IMR-90 (cell line): ENCODE data around the gene FHDC1. TPM values are rescaled to one million over a fixed set of nuclear protein-coding genes. Genes with fewer than 3 reads are reported as not detected.

ENCODE experiments used
- ATAC-seq: fragments of 200-7000 bp; cut with Tn5 transposase; 2 replicates; pipeline ENCODE4 v1.9.1; 2020; ENCODE audit warnings: low read depth, mild to moderate bottlenecking, moderate library complexity
- BruUV-seq: library from RNA; stranded (reverse); fragments of 400-500 nt; replicated peaks from 2 replicates; lab custom pipeline; 2021; lab: Mats Ljungman, UMichigan
- CTCF ChIA-PET: fragments of 300-600 bp; formaldehyde crosslinking; extraction: SDS; loops from one replicate; lab custom pipeline; 2021; ENCODE audit warnings: antibody characterized with exemption; lab: Yijun Ruan, JAX
- POLR2A ChIA-PET: fragments of 300-600 bp; sonication (Branson Sonifier 250); formaldehyde crosslinking; loops from one replicate; lab custom pipeline; 2022; ENCODE audit warnings: antibody characterized with exemption; ENCODE audit not compliant: unreplicated experiment; lab: Charles Lee
- DNase-seq: peaks from one replicate; pipeline ENCODE4 v3.0.0; 2013
- H2AFZ ChIP-seq: replicated peaks from 2 replicates; pipeline ENCODE3; 2013; ENCODE audit warnings: low read length, mild to moderate bottlenecking; ENCODE audit not compliant: poor library complexity
- H2AK5ac ChIP-seq: 2 replicates; pipeline ENCODE4 v1.6.1; 2013; ENCODE audit warnings: low read depth, low read length, inconsistent platforms
- H2AK9ac ChIP-seq: replicated peaks from 2 replicates; pipeline ENCODE3; 2013; ENCODE audit warnings: mild to moderate bottlenecking, low read depth, low read length, moderate library complexity; ENCODE audit not compliant: poor library complexity
- H2BK120ac ChIP-seq: 2 replicates; pipeline ENCODE4 v1.6.1; 2013; ENCODE audit warnings: low read depth, low read length, inconsistent platforms
- H2BK15ac ChIP-seq: 3 replicates; pipeline ENCODE4 v1.6.1; 2013; ENCODE audit warnings: low read depth, low read length, inconsistent platforms
- H2BK20ac ChIP-seq: 2 replicates; pipeline ENCODE4 v1.6.1; 2013; ENCODE audit warnings: low read depth, mild to moderate bottlenecking, inconsistent platforms, low read length, moderate library complexity
- H2BK5ac ChIP-seq: 2 replicates; pipeline ENCODE4 v1.6.1; 2013; ENCODE audit warnings: mild to moderate bottlenecking, low read depth, low read length, inconsistent platforms; ENCODE audit not compliant: poor library complexity, severe bottlenecking
- H3K14ac ChIP-seq: replicated peaks from 2 replicates; pipeline ENCODE4 v1.6.1; 2013; ENCODE audit warnings: low read depth, low read length, inconsistent platforms
- H3K18ac ChIP-seq: 2 replicates; pipeline ENCODE4 v1.6.1; 2013; ENCODE audit warnings: low read depth, low read length, control low read depth
- H3K23ac ChIP-seq: 2 replicates; pipeline ENCODE4 v1.6.1; 2013; ENCODE audit warnings: low read depth, low read length, inconsistent platforms
- H3K27ac ChIP-seq: 2 replicates; pipeline ENCODE4 v1.5.1; 2013; ENCODE audit warnings: mild to moderate bottlenecking, control low read depth, low read length; ENCODE audit not compliant: insufficient read depth
- H3K27me3 ChIP-seq: 2 replicates; pipeline ENCODE4 v1.6.1; 2013; ENCODE audit warnings: low read length; ENCODE audit not compliant: control insufficient read depth, insufficient read depth
- H3K36me3 ChIP-seq: 2 replicates; pipeline ENCODE4 v1.6.1; 2013; ENCODE audit warnings: low read length, mixed read lengths; ENCODE audit not compliant: control insufficient read depth, insufficient read depth
- H3K4ac ChIP-seq: 2 replicates; pipeline ENCODE4 v1.6.1; 2013; ENCODE audit warnings: low read depth, low read length, inconsistent platforms
- H3K4me1 ChIP-seq: 2 replicates; pipeline ENCODE4 v1.6.1; 2013; ENCODE audit warnings: low read length, mixed read lengths; ENCODE audit not compliant: control insufficient read depth, insufficient read depth
- H3K4me2 ChIP-seq: 2 replicates; pipeline ENCODE4 v1.6.1; 2013; ENCODE audit warnings: low read depth, mild to moderate bottlenecking, control low read depth, low read length, moderate library complexity
- H3K4me3 ChIP-seq: 2 replicates; pipeline ENCODE4 v1.5.1; 2013; ENCODE audit warnings: low read depth, mild to moderate bottlenecking, control low read depth, low read length, moderate library complexity; ENCODE audit not compliant: insufficient read depth
- H3K56ac ChIP-seq: 2 replicates; pipeline ENCODE4 v1.6.1; 2013; ENCODE audit warnings: low read length, inconsistent platforms; ENCODE audit not compliant: insufficient read depth; ENCODE audit errors: extremely low read depth
- H3K79me1 ChIP-seq, 2 experiments: 2 replicates each; pipeline ENCODE4 v1.6.1; 2013; ENCODE audit warnings: low read length in 2 of 2, inconsistent platforms in 1 of 2, low read depth in 1 of 2
- H3K9ac ChIP-seq: 2 replicates; pipeline ENCODE4 v1.6.1; 2013; ENCODE audit warnings: low read depth, low read length, control low read depth
- H3K9me1 ChIP-seq: 2 replicates; pipeline ENCODE4 v1.6.1; 2013; ENCODE audit warnings: low read length, inconsistent platforms; ENCODE audit not compliant: insufficient read depth
- H3K9me3 ChIP-seq: 2 replicates; pipeline ENCODE4 v1.6.1; 2013; ENCODE audit warnings: low read length; ENCODE audit not compliant: control insufficient read depth, insufficient read depth
- H4K20me1 ChIP-seq: 2 replicates; pipeline ENCODE4 v1.6.1; 2013; ENCODE audit warnings: low read length, inconsistent platforms; ENCODE audit not compliant: insufficient read depth
- H4K5ac ChIP-seq: 2 replicates; pipeline ENCODE4 v1.6.1; 2013; ENCODE audit warnings: mild to moderate bottlenecking, low read depth, low read length, control low read depth
- H4K8ac ChIP-seq, 2 experiments: 2 replicates each; pipeline ENCODE4 v1.6.1; 2013; ENCODE audit warnings: low read depth in 2 of 2, low read length in 2 of 2, control low read depth in 1 of 2, inconsistent platforms in 1 of 2
- H4K91ac ChIP-seq: 2 replicates; pipeline ENCODE4 v1.6.1; 2013; ENCODE audit warnings: low read depth, low read length, inconsistent platforms; ENCODE audit not compliant: insufficient read depth
- FOS ChIP-seq: fragments of 150-350 bp; IDR thresholded peaks from 2 replicates; pipeline ENCODE4 v1.6.1; 2016; ENCODE audit warnings: low read depth, low read length
- USF2 ChIP-seq: fragments of 150-350 bp; IDR thresholded peaks from 2 replicates; pipeline ENCODE4 v1.6.1; 2017; ENCODE audit warnings: mild to moderate bottlenecking, antibody characterized with exemption, low read length, low read depth
- WGBS, 2 experiments: methylation state at CpG; one replicate each; pipeline versions ENCODE4 v1.1.5 to v1.1.7; 2013; ENCODE audit warnings: missing lambda C conversion rate in 2 of 2; ENCODE audit not compliant: insufficient read length in 1 of 2; ENCODE audit errors: extremely low coverage in 2 of 2; 5-methylcytosine and 5-hydroxymethylcytosine counted together
- dilution Hi-C: fragments of 300-500 bp; cut with HindIII; formaldehyde crosslinking; loops from one replicate; pipeline ENCODE4 v1.14.3; 2018; ENCODE audit warnings: low sequenced_read_pairs; ENCODE audit not compliant: unreplicated experiment
- in situ Hi-C: fragments of 300-500 bp; cut with MboI; formaldehyde crosslinking; loops from 3 replicates; pipeline ENCODE4 v1.14.3; 2019; ENCODE audit warnings: low sequenced_read_pairs, inconsistent platforms, mixed read lengths
- intact Hi-C: fragments of 100-400 bp; cut with micrococcal nuclease; formaldehyde crosslinking; loops from 2 replicates; pipeline ENCODE4 v1.10.0; 2022
- polyA plus RNA-seq, 3 experiments: library from polyadenylated mRNA; depleted of rRNA; stranded (reverse); fragments of >200 nt; gene quantifications; 2 replicates each; pipeline ENCODE4 v1.2.3, GENCODE V29; 2012; ENCODE audit warnings: low replicate concordance in 1 of 3
- total RNA-seq: library from RNA; depleted of rRNA; stranded (reverse); fragments of >200 nt; gene quantifications from 2 replicates; pipeline ENCODE4 v1.2.3, GENCODE V29; 2012

The FHDC1 gene
- total and polyA plus RNA-seq, 2 of the 4 experiments (the other 2 are of a cell fraction): under 0.01 to 0.09 TPM

GRCh38 chr4:152887981-152888380 is 48.1 kb upstream of the FHDC1 start:
- no peak overlapping the region for H3K4me2 ChIP-seq
- dilution Hi-C loops: no loop called here
- POLR2A ChIA-PET: no interaction called here

More at GRCh38 chr4:152887981-152888380, 48.1 kb upstream of the FHDC1 start:
- H3K27ac ChIP-seq: no peak overlapping the region
- TF ChIP-seq FOS (no peak), USF2 (no peak)
- no peak overlapping the region for H4K5ac ChIP-seq
- in situ Hi-C loops: no loop called here
- no peak overlapping the region for H2BK20ac ChIP-seq
- 0 out of 2 replicates have a peak, but pooled peaks cover 1% of the 10 kb centered on the region for H3K4me1 ChIP-seq
- intact Hi-C loops: no loop called here
- no peak overlapping the region for H2AK9ac ChIP-seq
- no peak overlapping the region for H2BK5ac ChIP-seq
- H3K9me1 ChIP-seq: peaks cover 4% of the 10 kb centered on the region; the same call in 1 of the 2 replicates
- no peak for ATAC-seq
- H2AK5ac ChIP-seq: no peak overlapping the region
- no peak overlapping the region for H3K18ac ChIP-seq
- H4K91ac ChIP-seq: no peak overlapping the region
- H3K79me1 ChIP-seq: no peaks in the 10 kb centered on the region; a peak in 2 of 4 replicates
- WGBS, 2 experiments: 100% methylated on average over 1 of the region's 6 CpGs
- no peak overlapping the region for H3K56ac ChIP-seq
- H3K23ac ChIP-seq: no peak overlapping the region
- no peak overlapping the region for H2BK120ac ChIP-seq
- no peaks in the 10 kb centered on the region for H4K20me1 ChIP-seq
- H3K9me3 ChIP-seq: no peaks in the 10 kb centered on the region
- no peak overlapping the region for H3K14ac ChIP-seq
- 0 out of 2 replicates have a peak, but pooled peaks cover 9% of the 10 kb centered on the region for H3K36me3 ChIP-seq
- H2AFZ ChIP-seq: no peak overlapping the region
- no peak overlapping the region for H3K9ac ChIP-seq
- no TSS peak for BruUV-seq
- no peak overlapping the region for H2BK15ac ChIP-seq
- no peak for DNase-seq
- H3K27me3 ChIP-seq: no peaks in the 10 kb centered on the region
- no peak overlapping the region for H3K4ac ChIP-seq
- CTCF ChIA-PET: no interaction called here
- no peak overlapping the region for H3K4me3 ChIP-seq
- no peak overlapping the region for H4K8ac ChIP-seq
